ENCODE data around the gene ST7L.
"Not testable (repeated sequence)": the region's sequence is repeated elsewhere in the genome, so short reads cannot be mapped to it uniquely, and the experiment has no call there.

Gene ST7L, protein sequence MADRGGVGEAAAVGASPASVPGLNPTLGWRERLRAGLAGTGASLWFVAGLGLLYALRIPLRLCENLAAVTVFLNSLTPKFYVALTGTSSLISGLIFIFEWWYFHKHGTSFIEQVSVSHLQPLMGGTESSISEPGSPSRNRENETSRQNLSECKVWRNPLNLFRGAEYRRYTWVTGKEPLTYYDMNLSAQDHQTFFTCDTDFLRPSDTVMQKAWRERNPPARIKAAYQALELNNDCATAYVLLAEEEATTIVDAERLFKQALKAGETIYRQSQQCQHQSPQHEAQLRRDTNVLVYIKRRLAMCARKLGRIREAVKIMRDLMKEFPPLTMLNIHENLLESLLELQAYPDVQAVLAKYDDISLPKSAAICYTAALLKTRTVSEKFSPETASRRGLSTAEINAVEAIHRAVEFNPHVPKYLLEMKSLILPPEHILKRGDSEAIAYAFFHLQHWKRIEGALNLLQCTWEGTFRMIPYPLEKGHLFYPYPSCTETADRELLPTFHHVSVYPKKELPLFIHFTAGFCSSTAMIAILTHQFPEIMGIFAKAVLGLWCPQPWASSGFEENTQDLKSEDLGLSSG

DNA sequence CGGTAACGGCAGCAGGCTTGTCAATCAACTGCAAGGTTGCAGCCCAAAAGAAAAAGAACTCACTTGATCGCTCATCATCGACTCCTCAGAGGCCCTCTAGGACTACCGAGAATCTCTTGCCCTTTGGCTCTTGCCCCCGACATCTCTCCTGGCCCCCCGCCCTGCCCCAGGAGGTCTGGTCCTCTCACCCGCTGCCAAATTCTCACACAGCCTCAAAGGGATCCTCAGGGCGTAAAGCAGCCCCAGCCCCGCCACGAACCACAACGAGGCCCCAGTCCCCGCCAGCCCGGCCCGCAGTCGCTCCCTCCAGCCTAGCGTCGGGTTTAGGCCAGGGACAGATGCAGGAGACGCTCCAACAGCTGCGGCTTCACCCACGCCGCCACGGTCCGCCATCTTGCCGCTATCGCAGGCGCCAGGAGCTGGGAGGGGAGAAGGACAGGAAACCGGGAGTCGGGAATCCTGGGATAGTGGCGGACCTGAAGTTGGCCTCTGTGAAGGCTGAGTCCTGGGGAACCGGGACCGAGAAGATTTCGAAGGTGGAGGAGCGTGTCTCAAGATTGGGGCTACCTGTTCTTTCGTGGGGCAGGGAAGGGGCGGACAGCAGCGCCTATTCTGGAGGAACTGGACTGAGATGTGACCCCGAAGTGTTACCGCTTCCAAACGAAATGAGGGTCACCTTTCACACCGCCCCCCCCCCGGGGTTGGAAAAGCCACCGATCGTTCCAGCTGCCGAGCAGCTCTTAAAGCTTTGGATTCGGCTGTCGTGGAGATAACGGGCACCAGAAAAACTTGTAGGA, at the start of gene ST7L:
Gene ST7L, minus strand, starts transcription at position 421 of the 797 bp plus-strand sequence. Its CDS starts 28 bp downstream, at position 393.
- peak within 1 kb of the TSS; percentile 92 for H3K27ac ChIP-seq (ENCODE audit: low read length)
- peak within 1 kb of the TSS; percentile 95 for H3K4me3 ChIP-seq (ENCODE audit: low read length)
- H3K27me3 ChIP-seq (ENCODE audit: control insufficient read depth, insufficient read depth, low read length), result no peaks in the 10 kb centered on the region
- H3K4me1 ChIP-seq (ENCODE audit: control insufficient read depth, low read depth, low read length), result peaks cover 13% of the 10 kb centered on the region
- peaks cover 3% of the 10 kb centered on the region for H3K36me3 ChIP-seq (ENCODE audit: control insufficient read depth, low read depth, low read length)
- H3K9me3 ChIP-seq (ENCODE audit: control insufficient read depth, low read depth, low read length), result no peaks in the 10 kb centered on the region
- peak within 1 kb of the TSS; percentile 97 for H3K9ac ChIP-seq (ENCODE audit: low read length)

- H3K9ac ChIP-seq (ENCODE audit: low read length), result no peak overlapping the region
- H3K27ac ChIP-seq (ENCODE audit: low read length), result no peak overlapping the region
- H3K36me3 ChIP-seq (ENCODE audit: control insufficient read depth, low read depth, low read length), result peaks cover 60% of the 10 kb centered on the region
- H3K4me3 ChIP-seq (ENCODE audit: low read length), result no peak overlapping the region
- H3K9me3 ChIP-seq (ENCODE audit: control insufficient read depth, low read depth, low read length), result no peaks in the 10 kb centered on the region
- H3K27me3 ChIP-seq (ENCODE audit: control insufficient read depth, insufficient read depth, low read length), result no peaks in the 10 kb centered on the region
- peaks cover 6% of the 10 kb centered on the region for H3K4me1 ChIP-seq (ENCODE audit: control insufficient read depth, low read depth, low read length)
These were observed 48.0 kb upstream of the ST7L start for GRCh38 chr1:112666946-112667345.

DNA sequence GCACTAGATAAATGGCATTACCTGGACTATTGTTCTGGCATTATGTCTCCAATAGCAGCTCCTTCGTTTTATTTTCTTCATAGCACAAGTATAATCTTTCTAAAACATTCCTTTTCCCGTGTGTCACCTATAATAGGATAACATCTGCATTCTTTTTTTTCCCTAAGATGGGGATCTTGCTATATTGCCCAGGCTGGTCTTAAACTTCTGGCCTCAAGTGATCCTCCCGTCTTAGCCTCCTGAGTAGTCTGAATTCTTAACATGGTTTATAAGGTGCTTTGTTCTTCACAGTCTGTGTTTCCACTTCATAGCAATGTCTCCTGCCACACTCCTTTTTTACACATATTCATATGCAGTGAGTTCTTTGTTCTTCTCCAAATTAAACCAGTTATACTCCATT, 46.9 kb upstream of the ST7L start:
- Histone ChIP-seq H3K4me1 (ENCODE audit: control insufficient read depth, low read depth, low read length) (no peaks in the 10 kb centered on the region), H3K27me3 (ENCODE audit: control insufficient read depth, insufficient read depth, low read length) (no peaks in the 10 kb centered on the region), H3K4me3 (ENCODE audit: low read length) (no peak overlapping the region), H3K36me3 (ENCODE audit: control insufficient read depth, low read depth, low read length) (peaks cover 66% of the 10 kb centered on the region), H3K9me3 (ENCODE audit: control insufficient read depth, low read depth, low read length) (no peaks in the 10 kb centered on the region), H3K9ac (ENCODE audit: low read length) (no peak overlapping the region), H3K27ac (ENCODE audit: low read length) (no peak overlapping the region)

GRCh38 chr1:112651205-112651604, 32.3 kb upstream of the ST7L start:
- H3K36me3 ChIP-seq (ENCODE audit: control insufficient read depth, low read depth, low read length), result peaks cover 44% of the 10 kb centered on the region
- H3K4me1 ChIP-seq (ENCODE audit: control insufficient read depth, low read depth, low read length), result no peaks in the 10 kb centered on the region

DNA sequence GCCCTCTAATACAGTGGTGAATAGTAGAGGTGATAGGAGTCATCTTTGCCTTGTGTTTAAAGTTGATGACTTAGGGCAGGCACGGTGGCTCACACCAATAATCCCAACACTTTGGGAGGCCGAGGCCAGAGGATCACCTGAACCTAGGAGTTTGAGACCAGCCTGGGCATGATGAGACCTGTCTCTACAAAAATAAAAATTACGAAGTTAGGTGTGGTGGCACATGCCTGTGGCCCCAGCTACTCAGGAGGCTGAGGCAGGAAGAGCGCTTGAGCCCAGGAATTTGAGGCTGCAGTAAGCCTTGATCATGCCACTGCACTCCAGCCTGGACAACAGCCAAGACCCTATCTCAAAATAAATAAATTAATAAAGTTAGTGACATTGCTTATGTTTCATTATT, 27.3 kb upstream of the ST7L start:
- H3K4me3 ChIP-seq (ENCODE audit: low read length), result no peak overlapping the region
- H3K4me1 ChIP-seq (ENCODE audit: control insufficient read depth, low read depth, low read length), result no peaks in the 10 kb centered on the region
- H3K9me3 ChIP-seq (ENCODE audit: control insufficient read depth, low read depth, low read length), result no peaks in the 10 kb centered on the region
- no peaks in the 10 kb centered on the region for H3K27me3 ChIP-seq (ENCODE audit: control insufficient read depth, insufficient read depth, low read length)
- no peak overlapping the region for H3K27ac ChIP-seq (ENCODE audit: low read length)
- H3K36me3 ChIP-seq (ENCODE audit: control insufficient read depth, low read depth, low read length), result peaks cover 33% of the 10 kb centered on the region
- no peak overlapping the region for H3K9ac ChIP-seq (ENCODE audit: low read length)

More at GRCh38 chr1:112651205-112651604, 32.3 kb upstream of the ST7L start:
- H3K27ac ChIP-seq (ENCODE audit: low read length), result no peak overlapping the region
- H3K4me3 ChIP-seq (ENCODE audit: low read length), result no peak overlapping the region
- H3K27me3 ChIP-seq (ENCODE audit: control insufficient read depth, insufficient read depth, low read length), result no peaks in the 10 kb centered on the region
- no peaks in the 10 kb centered on the region for H3K9me3 ChIP-seq (ENCODE audit: control insufficient read depth, low read depth, low read length)
- no peak overlapping the region for H3K9ac ChIP-seq (ENCODE audit: low read length)

GRCh38 chr1:112643080-112643479, 24.1 kb upstream of the ST7L start:
- Histone ChIP-seq H3K9ac (ENCODE audit: low read length) (no peak overlapping the region), H3K27ac (ENCODE audit: low read length) (no peak overlapping the region), H3K36me3 (ENCODE audit: control insufficient read depth, low read depth, low read length) (peaks cover 5% of the 10 kb centered on the region), H3K4me1 (ENCODE audit: control insufficient read depth, low read depth, low read length) (no peaks in the 10 kb centered on the region), H3K9me3 (ENCODE audit: control insufficient read depth, low read depth, low read length) (no peaks in the 10 kb centered on the region), H3K4me3 (ENCODE audit: low read length) (no peak overlapping the region), H3K27me3 (ENCODE audit: control insufficient read depth, insufficient read depth, low read length) (no peaks in the 10 kb centered on the region)

DNA sequence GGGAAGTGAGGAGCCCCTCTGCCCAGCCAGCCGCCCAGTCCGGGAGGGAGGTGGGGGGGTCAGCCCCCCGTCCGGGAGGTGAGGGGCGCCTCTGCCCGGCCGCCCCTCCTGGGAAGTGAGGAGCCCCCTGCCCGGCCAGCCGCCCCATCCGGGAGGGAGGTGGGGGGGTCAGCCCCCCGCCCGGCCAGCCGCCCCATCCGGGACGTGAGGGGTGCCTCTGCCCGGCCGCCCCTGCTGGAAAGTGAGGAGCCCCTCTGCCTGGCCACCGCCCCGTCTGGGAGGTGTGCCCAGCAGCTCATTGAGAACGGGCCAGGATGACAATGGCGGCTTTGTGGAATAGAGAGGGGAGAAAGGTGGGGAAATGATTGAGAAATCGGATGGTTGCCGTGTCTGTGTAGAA, 21.5 kb upstream of the ST7L start:
- not testable (repeated sequence) for H3K27ac ChIP-seq (ENCODE audit: low read length); H3K9me3 ChIP-seq (ENCODE audit: control insufficient read depth, low read depth, low read length); H3K9ac ChIP-seq (ENCODE audit: low read length); H3K4me3 ChIP-seq (ENCODE audit: low read length); H3K27me3 ChIP-seq (ENCODE audit: control insufficient read depth, insufficient read depth, low read length); H3K4me1 ChIP-seq (ENCODE audit: control insufficient read depth, low read depth, low read length); H3K36me3 ChIP-seq (ENCODE audit: control insufficient read depth, low read depth, low read length)

DNA sequence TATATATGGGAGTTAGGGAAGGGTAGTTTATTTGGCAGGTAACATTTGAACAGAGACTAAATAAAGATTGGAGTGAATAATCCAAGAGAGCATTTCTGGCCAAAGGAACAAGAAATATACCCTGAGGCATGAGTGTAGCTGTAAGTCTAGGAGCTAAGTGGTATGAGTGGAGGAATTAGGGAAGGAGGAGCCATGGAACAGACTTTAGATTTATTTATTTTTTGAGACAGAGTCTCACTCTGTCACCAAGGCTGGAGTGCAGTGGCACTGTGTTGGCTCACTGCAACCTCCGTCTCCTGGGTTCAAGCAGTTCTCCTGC, 19.1 kb upstream of the ST7L start:
- Histone ChIP-seq H3K4me1 (ENCODE audit: control insufficient read depth, low read depth, low read length) (no peaks in the 10 kb centered on the region), H3K27me3 (ENCODE audit: control insufficient read depth, insufficient read depth, low read length) (no peaks in the 10 kb centered on the region), H3K9ac (ENCODE audit: low read length) (no peak overlapping the region), H3K27ac (ENCODE audit: low read length) (no peak overlapping the region), H3K36me3 (ENCODE audit: control insufficient read depth, low read depth, low read length) (no peaks in the 10 kb centered on the region), H3K9me3 (ENCODE audit: control insufficient read depth, low read depth, low read length) (no peaks in the 10 kb centered on the region), H3K4me3 (ENCODE audit: low read length) (no peak overlapping the region)

DNA sequence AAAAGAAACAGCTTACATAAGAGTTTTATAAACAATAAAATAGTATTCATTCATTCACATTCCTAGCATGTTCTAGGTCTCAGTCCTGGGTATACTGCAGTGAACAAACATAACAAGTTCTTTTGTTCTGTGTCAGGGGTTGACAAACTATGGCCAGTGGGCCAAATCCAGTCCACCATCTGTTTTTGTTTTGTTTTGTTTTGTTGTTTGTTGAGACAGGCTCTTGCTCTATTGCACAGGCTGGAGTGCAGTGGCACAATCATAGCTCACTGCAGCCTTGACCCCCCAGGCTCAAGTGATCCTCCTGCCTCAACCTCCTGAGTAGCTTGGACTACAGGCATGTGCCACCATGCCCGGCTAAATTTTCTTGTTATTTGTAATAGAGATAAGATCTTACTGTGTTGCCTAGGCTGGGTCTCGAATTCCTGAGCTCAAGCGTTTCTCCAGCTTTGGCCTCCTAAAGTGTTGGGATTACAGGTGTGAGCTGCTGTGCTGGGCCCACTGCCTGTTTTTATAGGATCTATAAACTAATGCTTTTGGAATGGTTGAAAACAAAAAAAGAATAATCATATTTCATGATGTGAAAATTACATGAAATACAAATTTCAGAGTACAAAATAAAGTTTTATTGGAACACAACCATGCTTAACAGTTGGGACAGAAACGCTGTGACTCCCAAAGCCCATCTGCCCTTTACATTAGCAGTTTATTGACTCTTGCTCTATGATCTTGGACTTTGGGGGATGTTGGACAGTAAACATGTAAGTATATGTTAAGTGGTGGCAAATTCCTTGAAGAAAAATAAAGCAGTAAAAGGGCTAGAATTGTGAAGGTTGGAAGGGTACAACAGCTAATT, 18.5 kb upstream of the ST7L start:
- Histone ChIP-seq H3K27me3 (ENCODE audit: control insufficient read depth, insufficient read depth, low read length) (no peaks in the 10 kb centered on the region), H3K4me1 (ENCODE audit: control insufficient read depth, low read depth, low read length) (no peaks in the 10 kb centered on the region), H3K36me3 (ENCODE audit: control insufficient read depth, low read depth, low read length) (no peaks in the 10 kb centered on the region), H3K4me3 (ENCODE audit: low read length) (no peak overlapping the region), H3K9ac (ENCODE audit: low read length) (no peak overlapping the region), H3K9me3 (ENCODE audit: control insufficient read depth, low read depth, low read length) (no peaks in the 10 kb centered on the region), H3K27ac (ENCODE audit: low read length) (no peak overlapping the region)

DNA sequence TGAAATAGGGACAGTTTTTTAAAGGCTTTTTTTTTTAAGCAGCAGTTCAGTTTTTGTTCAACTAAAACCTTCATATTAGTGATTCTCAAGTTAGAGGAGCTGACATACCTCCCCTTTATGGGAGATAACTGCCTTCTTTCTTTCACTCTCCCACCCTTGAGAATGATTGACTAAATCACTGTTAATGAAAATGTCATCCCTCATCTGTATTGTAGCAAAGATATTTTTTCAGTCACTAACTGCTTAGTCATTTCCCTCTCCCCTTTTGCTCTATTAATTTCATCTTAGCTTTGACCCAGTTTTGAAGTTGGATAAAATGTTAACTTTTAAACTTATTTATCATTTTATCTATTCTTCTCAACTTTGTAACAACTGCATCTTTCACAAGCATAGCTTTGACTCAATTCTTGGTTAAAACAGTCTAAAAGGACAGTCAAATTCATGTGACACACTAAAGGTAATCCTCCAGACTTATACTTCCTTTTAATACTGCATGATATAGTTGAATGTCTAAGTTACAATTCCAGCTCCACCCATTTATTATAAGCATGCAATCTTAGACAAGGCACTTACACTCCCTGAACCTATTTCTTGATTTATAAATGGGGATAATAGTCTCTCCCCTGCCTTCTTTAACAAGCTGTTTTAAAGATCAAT, 17.8 kb upstream of the ST7L start:
- Histone ChIP-seq H3K9ac (ENCODE audit: low read length) (no peak overlapping the region), H3K36me3 (ENCODE audit: control insufficient read depth, low read depth, low read length) (no peaks in the 10 kb centered on the region), H3K27ac (ENCODE audit: low read length) (no peak overlapping the region)

GRCh38 chr1:112636056-112636455, 17.1 kb upstream of the ST7L start:
- H3K36me3 ChIP-seq (ENCODE audit: control insufficient read depth, low read depth, low read length), result no peaks in the 10 kb centered on the region
- H3K9ac ChIP-seq (ENCODE audit: low read length), result no peak overlapping the region
- H3K27ac ChIP-seq (ENCODE audit: low read length), result no peak overlapping the region
- H3K9me3 ChIP-seq (ENCODE audit: control insufficient read depth, low read depth, low read length), result no peaks in the 10 kb centered on the region
- no peaks in the 10 kb centered on the region for H3K4me1 ChIP-seq (ENCODE audit: control insufficient read depth, low read depth, low read length)
- H3K4me3 ChIP-seq (ENCODE audit: low read length), result no peak overlapping the region
- no peaks in the 10 kb centered on the region for H3K27me3 ChIP-seq (ENCODE audit: control insufficient read depth, insufficient read depth, low read length)

More for the DNA sequence above, 17.8 kb upstream of the ST7L start:
- Histone ChIP-seq H3K4me1 (ENCODE audit: control insufficient read depth, low read depth, low read length) (no peaks in the 10 kb centered on the region), H3K27me3 (ENCODE audit: control insufficient read depth, insufficient read depth, low read length) (no peaks in the 10 kb centered on the region), H3K4me3 (ENCODE audit: low read length) (no peak overlapping the region), H3K9me3 (ENCODE audit: control insufficient read depth, low read depth, low read length) (no peaks in the 10 kb centered on the region)
